Activated T-helper 9 cell treated with anti-CD3 and anti-CD28 coated beads, Interleukin-2, amount 50 U/mL, for 16 hours (primary cell): Measurements from ENCODE around the gene MRPL10.
"Not testable (repeated sequence)": the region's sequence is repeated elsewhere in the genome, so short reads cannot be mapped to it uniquely, and the experiment has no call there.

Source experiments
- DNase-seq: peaks from one replicate; pipeline ENCODE4 v3.0.0-alpha.2; 2020; ENCODE audit warnings: low read depth

MRPL10 gene

DNA sequence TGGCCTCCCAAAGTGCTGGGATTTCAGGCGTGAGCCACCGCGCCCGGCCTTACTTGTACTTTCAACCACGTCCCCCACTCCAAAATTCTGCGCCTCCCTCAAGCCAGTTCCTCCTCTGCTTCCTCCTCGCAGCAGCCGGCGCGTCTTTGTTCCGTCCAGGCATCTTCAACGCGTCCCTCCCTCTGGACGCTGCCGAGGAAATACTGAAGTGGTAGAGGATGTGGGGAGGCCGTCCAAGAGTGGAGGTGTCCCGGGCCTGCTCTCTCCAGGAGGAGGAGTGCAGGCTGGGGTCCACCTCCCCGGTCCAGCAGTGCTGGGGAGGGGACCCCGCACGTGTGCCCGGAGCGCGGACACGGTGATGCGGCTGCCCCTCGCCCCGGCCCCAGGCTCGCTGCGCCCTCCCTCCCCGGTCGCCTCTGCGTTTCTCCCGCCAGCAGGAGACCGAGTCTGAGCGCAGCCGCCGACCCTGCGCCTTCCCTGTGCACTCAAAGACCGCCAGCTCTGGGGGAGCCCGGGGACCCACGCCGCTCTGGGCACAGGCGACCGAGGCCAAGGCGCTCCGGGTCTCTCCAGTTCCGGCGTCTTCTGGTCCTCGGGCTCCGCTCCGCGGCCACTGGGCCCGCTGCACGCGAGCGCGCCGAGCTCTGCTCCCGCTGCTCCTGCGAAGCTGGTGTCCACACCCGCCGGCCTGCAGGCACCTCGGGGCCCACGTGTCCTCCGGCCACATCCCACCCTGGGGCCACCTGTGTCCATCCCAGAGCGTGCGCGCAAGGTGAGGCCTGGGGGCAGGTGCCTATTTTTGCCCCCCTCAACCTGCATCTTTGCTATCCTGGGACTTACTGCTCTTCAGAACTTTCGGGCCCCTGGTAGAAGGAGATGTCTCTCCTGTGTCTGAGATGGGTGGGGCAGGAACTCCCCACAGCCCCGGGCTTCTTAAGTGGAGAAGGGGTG, 41.5 kb downstream of the MRPL10 start:
- peak; percentile 47 for DNase-seq

GRCh38 chr17:47785538-47786123, 45.7 kb downstream of the MRPL10 start:
- no peak for DNase-seq

- no peak for DNase-seq
Measured at GRCh38 chr17:47781397-47781796, 49.9 kb downstream of the MRPL10 start.

DNA sequence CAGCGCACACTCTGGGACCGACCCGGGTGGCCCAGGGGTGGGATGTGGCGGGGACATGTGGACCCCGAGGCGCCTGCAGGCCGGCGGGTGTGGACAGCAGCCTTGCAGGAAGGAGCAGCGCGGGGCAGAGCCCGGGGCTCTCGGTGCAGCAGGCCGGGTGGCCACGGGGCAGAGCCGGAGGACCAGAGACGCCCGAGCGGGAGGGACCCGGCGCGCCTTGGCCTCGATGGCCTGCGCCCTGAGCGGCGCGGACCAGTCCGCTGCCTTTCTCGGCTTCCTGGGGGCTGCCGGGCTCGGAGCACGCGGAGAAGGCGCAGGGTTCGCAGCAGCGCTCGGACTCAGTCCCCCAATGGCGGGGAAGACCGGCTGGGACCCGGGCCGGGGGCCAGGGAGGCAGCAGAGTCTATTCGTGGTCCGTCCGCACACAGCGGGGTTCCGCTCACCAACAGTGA, 53.1 kb downstream of the MRPL10 start:
- DNase-seq: no peak

GRCh38 chr17:47776330-47777197, 54.8 kb downstream of the MRPL10 start:
- DNase-seq: no peak

DNA sequence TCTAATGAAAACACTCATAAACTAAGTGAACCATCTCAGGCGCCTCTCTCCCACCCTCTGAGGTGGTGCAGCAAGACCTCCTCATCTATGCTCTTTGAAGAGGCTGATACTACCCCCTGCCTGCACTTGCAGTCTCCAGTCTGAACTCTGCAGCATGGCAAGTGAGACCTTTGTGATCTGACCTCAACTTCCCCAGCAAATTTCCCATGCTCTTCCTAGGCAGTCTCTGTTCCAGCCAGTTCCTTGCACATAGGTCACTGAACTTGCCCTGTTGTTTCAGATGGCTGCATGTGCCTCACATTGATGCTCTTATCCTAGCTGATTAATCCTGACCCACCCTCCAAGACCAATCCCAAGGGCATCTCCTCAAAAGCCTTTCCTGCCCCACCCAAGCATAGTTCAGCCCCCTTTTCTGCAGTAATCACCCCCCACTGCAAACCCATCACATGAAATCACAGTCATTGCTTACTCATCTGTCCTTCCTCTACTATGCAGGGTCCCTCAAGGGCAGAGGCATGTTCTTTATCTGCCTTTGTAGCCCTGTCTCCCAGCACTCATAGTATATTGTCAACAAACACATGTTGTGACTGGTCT, 56.3 kb downstream of the MRPL10 start:
- no peak for DNase-seq

GRCh38 chr17:47774331-47774730, 57.0 kb downstream of the MRPL10 start:
- no peak for DNase-seq

DNA sequence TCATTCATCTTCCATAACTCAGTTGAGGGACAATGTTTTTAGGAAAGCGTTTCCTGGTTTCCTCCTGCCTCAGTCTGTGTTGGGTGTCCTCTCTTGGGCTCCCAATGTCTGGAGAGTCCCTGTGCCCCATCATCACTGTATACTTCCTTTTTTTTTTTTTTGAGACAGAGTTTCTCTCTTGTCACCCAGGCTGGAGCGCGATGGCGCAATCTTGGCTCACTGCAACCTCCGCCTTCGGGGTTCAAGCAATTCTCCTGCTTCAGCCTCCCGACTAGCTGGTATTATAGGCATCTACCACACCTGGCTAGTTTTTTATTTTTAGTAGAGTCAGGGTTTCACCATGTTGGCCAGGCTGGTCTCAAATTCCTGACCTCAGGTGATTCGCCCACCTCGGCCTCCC, 57.7 kb downstream of the MRPL10 start:
- not testable (repeated sequence) for DNase-seq
